Prostate gland (tissue), 2 donors: ENCODE results near the gene ANO2. TPM values are rescaled to one million over a fixed set of nuclear protein-coding genes. Genes with fewer than 3 reads are reported as not detected.

Source experiments
- DNase-seq: peaks from one replicate; pipeline ENCODE4 v3.0.0-alpha.2; 2019; ENCODE audit warnings: low spot score
- H3K27ac ChIP-seq, 2 donors: fragments of 200-600 bp; sonication (generic); 2 replicates each; pipeline ENCODE4 v1.5.1; 2017 to 2019
- H3K27me3 ChIP-seq: fragments of 200-600 bp; sonication (generic); replicated peaks from 2 replicates; pipeline ENCODE4 v1.5.1; 2019; ENCODE audit not compliant: insufficient read depth
- H3K36me3 ChIP-seq, 2 donors: fragments of 200-600 bp; sonication (generic); 1 replicate in 1 of 2; 2 replicates in 1 of 2; pipeline versions ENCODE4 v1.5.1 to v1.8.1; 2017 to 2019
- H3K4me1 ChIP-seq: fragments of 200-600 bp; sonication (generic); replicated peaks from 2 replicates; pipeline ENCODE4 v1.5.1; 2019
- H3K4me3 ChIP-seq, 2 donors: fragments of 200-600 bp; sonication (generic); 2 replicates each; pipeline ENCODE4 v1.5.1; 2017 to 2019
- H3K9me3 ChIP-seq: fragments of 200-600 bp; sonication (generic); 2 replicates; pipeline ENCODE4 v1.5.1; 2017
- POLR2A ChIP-seq: fragments of 450-650 bp; IDR thresholded peaks from one replicate; pipeline ENCODE4 v1.6.1; 2016; ENCODE audit warnings: antibody characterized with exemption, mild to moderate bottlenecking
- POLR2AphosphoS5 ChIP-seq: sonication (generic); formaldehyde crosslinking; IDR thresholded peaks from one replicate; pipeline ENCODE4 v1.6.1; 2017; ENCODE audit warnings: antibody characterized with exemption
- WGBS: methylation state at CpG from one replicate; pipeline ENCODE4 v1.1.5; 2018; 5-methylcytosine and 5-hydroxymethylcytosine counted together
- intact Hi-C: fragments of 100-400 bp; cut with DNase I; formaldehyde crosslinking; loops from one replicate; pipeline ENCODE4 v1.14.2; 2022
- total RNA-seq, 2 donors: library from RNA; depleted of rRNA; stranded (reverse); fragments of >200 nt; gene quantifications; one replicate each; pipeline ENCODE4 v1.1.0, GENCODE V29; 2016
- TF ChIP-seq, protein P1 (sequence below), 4 experiments: fragments of 200-600 bp in 2 of 4; fragments of 450-650 bp in 2 of 4; sonication (generic) in 2 of 4; IDR thresholded peaks; 1 replicate in 3 of 4; 2 replicates in 1 of 4; pipeline ENCODE4 v1.5.1; 2016 to 2019; ENCODE audit warnings: antibody characterized with exemption in 4 of 4, mild to moderate bottlenecking in 2 of 4, moderate library complexity in 2 of 4

ANO2 gene
- total RNA-seq, 2 donors from 2014 or later: 0.64 to 7.0 TPM

DNA sequence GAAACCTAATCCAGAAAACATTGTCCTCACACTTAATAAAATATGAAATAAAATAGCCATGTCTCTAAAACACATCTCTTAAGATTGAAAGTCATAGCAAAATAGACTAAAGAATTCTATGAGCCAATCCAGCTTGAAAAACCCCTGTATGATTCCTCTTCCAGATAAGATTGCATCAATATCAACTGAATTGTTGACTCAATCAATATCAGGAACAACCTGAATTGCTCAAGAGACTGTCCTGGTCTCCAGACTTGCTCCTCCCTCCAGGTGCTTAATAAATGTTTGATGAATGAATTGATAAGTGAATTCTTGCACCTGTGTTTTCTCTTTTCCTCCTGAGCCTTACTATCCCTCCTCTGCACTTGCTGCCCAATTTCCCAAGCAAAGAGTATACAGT is 351.1 kb downstream of the ANO2 start:
- Histone ChIP-seq H3K4me3 (no peak overlapping the region), H3K27me3 (no peaks in the 10 kb centered on the region), H3K27ac (no peak overlapping the region), H3K36me3 (no peaks in the 10 kb centered on the region), H3K9me3 (no peaks in the 10 kb centered on the region), H3K4me1 (no peaks in the 10 kb centered on the region)
- intact Hi-C loops: no loop called here
- TF ChIP-seq POLR2A (no peak), POLR2AphosphoS5 (no peak)
- TF ChIP-seq, protein P1, sequence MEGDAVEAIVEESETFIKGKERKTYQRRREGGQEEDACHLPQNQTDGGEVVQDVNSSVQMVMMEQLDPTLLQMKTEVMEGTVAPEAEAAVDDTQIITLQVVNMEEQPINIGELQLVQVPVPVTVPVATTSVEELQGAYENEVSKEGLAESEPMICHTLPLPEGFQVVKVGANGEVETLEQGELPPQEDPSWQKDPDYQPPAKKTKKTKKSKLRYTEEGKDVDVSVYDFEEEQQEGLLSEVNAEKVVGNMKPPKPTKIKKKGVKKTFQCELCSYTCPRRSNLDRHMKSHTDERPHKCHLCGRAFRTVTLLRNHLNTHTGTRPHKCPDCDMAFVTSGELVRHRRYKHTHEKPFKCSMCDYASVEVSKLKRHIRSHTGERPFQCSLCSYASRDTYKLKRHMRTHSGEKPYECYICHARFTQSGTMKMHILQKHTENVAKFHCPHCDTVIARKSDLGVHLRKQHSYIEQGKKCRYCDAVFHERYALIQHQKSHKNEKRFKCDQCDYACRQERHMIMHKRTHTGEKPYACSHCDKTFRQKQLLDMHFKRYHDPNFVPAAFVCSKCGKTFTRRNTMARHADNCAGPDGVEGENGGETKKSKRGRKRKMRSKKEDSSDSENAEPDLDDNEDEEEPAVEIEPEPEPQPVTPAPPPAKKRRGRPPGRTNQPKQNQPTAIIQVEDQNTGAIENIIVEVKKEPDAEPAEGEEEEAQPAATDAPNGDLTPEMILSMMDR (IDR thresholded peaks at IDR 0.05): no peak
- no peak for DNase-seq

DNA sequence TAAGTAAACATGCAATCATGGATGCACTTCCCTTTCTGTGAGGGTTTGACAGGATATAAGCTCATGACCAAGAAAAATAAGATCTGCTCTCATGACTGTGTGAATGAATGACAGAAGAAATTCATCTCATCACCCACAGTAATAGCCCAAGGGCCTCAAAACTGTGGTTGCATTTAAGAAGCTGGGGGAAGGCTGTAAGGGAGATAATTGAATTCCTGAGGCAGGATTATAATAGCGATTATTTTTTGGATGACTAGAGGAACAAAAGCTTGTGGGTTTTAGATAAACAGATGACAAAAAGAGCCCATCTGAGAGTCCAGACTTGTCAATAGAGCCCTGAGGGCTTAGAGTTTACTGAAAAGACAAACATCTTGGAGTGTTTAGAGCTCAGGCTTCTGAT is 352.0 kb downstream of the ANO2 start:
- H3K9me3 ChIP-seq: no peaks in the 10 kb centered on the region
- no peak overlapping the region for H3K4me3 ChIP-seq
- TF ChIP-seq POLR2A: no peak
- TF ChIP-seq POLR2AphosphoS5: no peak
- TF ChIP-seq, protein P1 (IDR thresholded peaks at IDR 0.05): no peak
- no peaks in the 10 kb centered on the region for H3K36me3 ChIP-seq
- H3K27ac ChIP-seq: no peak overlapping the region
- no peaks in the 10 kb centered on the region for H3K27me3 ChIP-seq
- H3K4me1 ChIP-seq: no peaks in the 10 kb centered on the region
- intact Hi-C loops: no loop called here
- no peak for DNase-seq
- 52% methylated on average over 1 of the region's 1 CpG for WGBS

DNA sequence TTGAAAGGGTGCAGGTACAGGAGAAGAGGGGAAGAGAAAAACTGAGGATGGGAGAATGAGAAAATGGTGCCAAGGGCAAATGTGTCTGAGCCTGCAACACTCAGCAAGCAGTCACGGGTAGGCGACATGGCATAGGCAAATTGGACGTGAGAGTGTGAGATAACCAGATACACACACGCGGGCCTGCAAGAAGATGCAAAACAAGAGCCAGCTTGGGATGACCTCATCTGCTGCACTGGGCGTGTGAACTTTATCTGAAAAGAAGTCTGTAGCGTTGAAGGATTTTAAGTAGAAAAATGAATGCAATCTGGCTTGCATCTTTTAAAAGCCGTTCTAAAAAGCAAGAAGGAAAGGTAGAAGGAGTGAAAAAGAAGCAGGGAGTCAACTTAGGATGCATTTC is 352.7 kb downstream of the ANO2 start:
- TF ChIP-seq, protein P1 (IDR thresholded peaks at IDR 0.05): no peak
- TF ChIP-seq POLR2A: no peak
- TF ChIP-seq POLR2AphosphoS5: no peak

DNA sequence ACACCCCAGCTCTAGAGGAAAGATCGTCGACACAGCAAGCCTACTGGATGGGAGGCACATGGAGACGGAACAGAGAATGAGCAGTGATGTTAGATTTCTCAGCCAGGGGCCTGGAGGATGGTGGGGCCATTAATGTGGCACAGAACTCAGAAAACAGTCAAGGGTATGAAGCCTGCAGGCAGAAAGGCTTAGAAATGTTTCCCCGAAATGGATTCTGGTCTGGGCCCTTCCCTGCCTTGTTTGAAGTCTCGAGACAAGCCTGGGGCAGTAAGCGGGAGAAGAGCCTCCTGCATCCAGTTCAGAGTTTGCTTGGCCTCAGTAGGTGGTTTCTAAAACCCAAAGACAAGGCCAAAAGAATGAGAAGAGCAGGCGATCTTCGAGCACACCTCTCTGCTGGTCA is 354.7 kb downstream of the ANO2 start:
- TF ChIP-seq POLR2A (no peak), POLR2AphosphoS5 (no peak)
- TF ChIP-seq, protein P1 (IDR thresholded peaks at IDR 0.05): no peak
- DNase-seq: no peak
- H3K27me3 ChIP-seq: no peaks in the 10 kb centered on the region
- intact Hi-C loops: no loop called here
- no peak overlapping the region for H3K27ac ChIP-seq
- WGBS: 98% methylated on average over 8 of the region's 8 CpGs
- H3K36me3 ChIP-seq: no peaks in the 10 kb centered on the region
- H3K9me3 ChIP-seq: no peaks in the 10 kb centered on the region
- no peaks in the 10 kb centered on the region for H3K4me1 ChIP-seq
- no peak overlapping the region for H3K4me3 ChIP-seq

More for the DNA sequence above, 352.7 kb downstream of the ANO2 start:
- Histone ChIP-seq H3K36me3 (no peaks in the 10 kb centered on the region), H3K4me1 (no peaks in the 10 kb centered on the region), H3K4me3 (no peak overlapping the region), H3K9me3 (no peaks in the 10 kb centered on the region), H3K27me3 (no peaks in the 10 kb centered on the region), H3K27ac (no peak overlapping the region)
- WGBS: 83% methylated on average over 8 of the region's 8 CpGs
- intact Hi-C loops: no loop called here
- DNase-seq: no peak

DNA sequence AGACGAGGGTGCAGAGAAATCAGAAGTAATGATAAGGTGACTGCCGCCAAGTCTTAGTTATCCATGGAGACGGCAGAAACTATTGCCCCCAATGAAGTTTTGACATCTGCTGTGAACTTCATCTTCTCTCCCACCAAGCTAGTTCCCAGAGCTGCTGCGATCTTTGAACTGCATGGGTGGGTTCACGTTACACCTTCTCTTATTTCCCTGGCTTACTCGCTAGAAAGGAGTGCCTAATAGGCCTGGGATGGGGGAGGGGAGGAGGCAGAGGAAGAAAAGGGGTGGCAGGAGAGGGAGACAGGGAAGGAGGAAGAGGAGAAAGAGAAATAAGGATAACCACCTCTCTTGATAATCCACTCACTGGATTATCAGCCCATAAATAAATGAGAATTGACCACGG is 356.0 kb downstream of the ANO2 start:
- TF ChIP-seq POLR2A (no peak), POLR2AphosphoS5 (no peak)
- TF ChIP-seq, protein P1 (IDR thresholded peaks at IDR 0.05): no peak
- no peaks in the 10 kb centered on the region for H3K4me1 ChIP-seq
- intact Hi-C loops: no loop called here
- no peak for DNase-seq
- WGBS: 87% methylated on average over 7 of the region's 7 CpGs
- H3K9me3 ChIP-seq: no peaks in the 10 kb centered on the region
- no peaks in the 10 kb centered on the region for H3K27me3 ChIP-seq
- no peak overlapping the region for H3K4me3 ChIP-seq
- no peak overlapping the region for H3K27ac ChIP-seq
- H3K36me3 ChIP-seq: no peaks in the 10 kb centered on the region
